ENCODE data around the gene ODF2. TPM values are rescaled to one million over a fixed set of nuclear protein-coding genes. Genes with fewer than 3 reads are reported as not detected.

ODF2 gene
- total RNA-seq, 6 donors from 2014 or later = 12.2 to 50.3 (median 22.5) TPM

Small RNAs within 50 kb of the gene (small RNA-seq; reads per million reads assigned to genes)
- 0 reads per million in 4 donors for gene RNU7-171P

Other genes with a start within 250 kb of the ODF2 start
- 100 to 1,000 TPM in 2 of 6 donors, 10 to 100 TPM in 4; 78.4 to 138 (median 93.8) TPM for gene GOLGA2, start 180.0 kb upstream of the ODF2 start, total RNA-seq
- gene SWI5, start 179.7 kb upstream of the ODF2 start, total RNA-seq = 10 to 100 TPM; 13.7 to 28.3 (median 22.8) TPM
- gene TRUB2, start 133.6 kb upstream of the ODF2 start, total RNA-seq = 10 to 100 TPM in 3 of 6 donors, 1 to 10 TPM in 3; 6.9 to 24.1 (median 9.7) TPM
- 10 to 100 TPM; 36.1 to 83.8 (median 55.2) TPM for gene COQ4, start 133.2 kb upstream of the ODF2 start, total RNA-seq
- gene SLC27A4, start 115.5 kb upstream of the ODF2 start, total RNA-seq = 10 to 100 TPM; 17.8 to 30.1 (median 19.5) TPM
- 10 to 100 TPM; 11.1 to 57.9 (median 28.7) TPM for gene URM1, start 84.6 kb upstream of the ODF2 start, total RNA-seq
- gene CERCAM, start 35.1 kb upstream of the ODF2 start, total RNA-seq = 10 to 100 TPM in 5 of 6 donors, 1 to 10 TPM in 1; 9.2 to 47.1 (median 15.4) TPM
- gene GLE1, start 48.7 kb downstream of the ODF2 start, total RNA-seq = 10 to 100 TPM; 19.0 to 36.7 (median 24.5) TPM
- 100 to 1,000 TPM; 254 to 547 (median 401) TPM for gene SPTAN1, start 96.6 kb downstream of the ODF2 start, total RNA-seq
- 100 to 1,000 TPM in 1 of 6 donors, 10 to 100 TPM in 5; 47.8 to 105 (median 76.8) TPM for gene DYNC2I2, start 200.8 kb downstream of the ODF2 start, total RNA-seq
- gene SET, start 233.2 kb downstream of the ODF2 start, total RNA-seq = 100 to 1,000 TPM in 4 of 6 donors, 10 to 100 TPM in 2; 73.3 to 222 (median 177) TPM
- 10 to 100 TPM in 4 of 6 donors, 1 to 10 TPM in 2; 4.8 to 38.8 (median 14.0) TPM for gene PKN3, start 246.5 kb downstream of the ODF2 start, total RNA-seq

Measured in upper lobe of left lung (tissue), 6 donors.